ENCODE data around the gene OOSP2.
"Not testable (repeated sequence)": the region's sequence is repeated elsewhere in the genome, so short reads cannot be mapped to it uniquely, and the experiment has no call there.

GRCh38 chr11:60071644-60072043, 31.4 kb downstream of the OOSP2 start:
- TF ChIP-seq, protein P1, sequence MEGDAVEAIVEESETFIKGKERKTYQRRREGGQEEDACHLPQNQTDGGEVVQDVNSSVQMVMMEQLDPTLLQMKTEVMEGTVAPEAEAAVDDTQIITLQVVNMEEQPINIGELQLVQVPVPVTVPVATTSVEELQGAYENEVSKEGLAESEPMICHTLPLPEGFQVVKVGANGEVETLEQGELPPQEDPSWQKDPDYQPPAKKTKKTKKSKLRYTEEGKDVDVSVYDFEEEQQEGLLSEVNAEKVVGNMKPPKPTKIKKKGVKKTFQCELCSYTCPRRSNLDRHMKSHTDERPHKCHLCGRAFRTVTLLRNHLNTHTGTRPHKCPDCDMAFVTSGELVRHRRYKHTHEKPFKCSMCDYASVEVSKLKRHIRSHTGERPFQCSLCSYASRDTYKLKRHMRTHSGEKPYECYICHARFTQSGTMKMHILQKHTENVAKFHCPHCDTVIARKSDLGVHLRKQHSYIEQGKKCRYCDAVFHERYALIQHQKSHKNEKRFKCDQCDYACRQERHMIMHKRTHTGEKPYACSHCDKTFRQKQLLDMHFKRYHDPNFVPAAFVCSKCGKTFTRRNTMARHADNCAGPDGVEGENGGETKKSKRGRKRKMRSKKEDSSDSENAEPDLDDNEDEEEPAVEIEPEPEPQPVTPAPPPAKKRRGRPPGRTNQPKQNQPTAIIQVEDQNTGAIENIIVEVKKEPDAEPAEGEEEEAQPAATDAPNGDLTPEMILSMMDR (conservative IDR thresholded peaks at IDR 0.05 in 1 of 2, IDR thresholded peaks at IDR 0.05 in 1 of 2; ENCODE audit: extremely low read depth in 1 of 2, insufficient read depth in 1 of 2, low read depth in 1 of 2, low read length in 2 of 2), result not testable (repeated sequence)
- TF ChIP-seq EZH2 (IDR thresholded peaks at IDR 0.05; ENCODE audit: borderline replicate concordance, low read length), result not testable (repeated sequence)
